Stimulated activated naive CD4-positive, alpha-beta T cell treated with Interleukin-2 at 50 U/mL for 16 hours (primary cell): ENCODE results near the gene IQGAP1.
"Not testable (repeated sequence)": the region's sequence is repeated elsewhere in the genome, so short reads cannot be mapped to it uniquely, and the experiment has no call there.

Source experiments
- DNase-seq: peaks from one replicate; lab custom pipeline; 2025; lab: John Stamatoyannopoulos, UW

The IQGAP1 gene

GRCh38 chr15:90376789-90377188 is 11.3 kb upstream of the IQGAP1 start:
- peak; percentile 46 for DNase-seq

- DNase-seq = no peak
Observed at GRCh38 chr15:90379263-90379662, 8.8 kb upstream of the IQGAP1 start.

- no peak for DNase-seq
Observed at GRCh38 chr15:90381515-90381914, 6.5 kb upstream of the IQGAP1 start.

- no peak for DNase-seq
Observed at GRCh38 chr15:90382320-90382719, 5.7 kb upstream of the IQGAP1 start.

GRCh38 chr15:90386221-90386620 is 1.8 kb upstream of the IQGAP1 start:
- DNase-seq = no peak

- peak; percentile 42 for DNase-seq
Observed at GRCh38 chr15:90388462-90389380, 679 bp downstream of the IQGAP1 start.

GRCh38 chr15:90389513-90389912 is 1.5 kb downstream of the IQGAP1 start:
- DNase-seq = no peak

- DNase-seq = no peak
Observed at GRCh38 chr15:90393040-90393439, 5.0 kb downstream of the IQGAP1 start.

- DNase-seq = no peak
Observed at GRCh38 chr15:90394074-90394473, 6.0 kb downstream of the IQGAP1 start.

- DNase-seq = no peak
Observed at GRCh38 chr15:90394748-90395442, 6.9 kb downstream of the IQGAP1 start.

- DNase-seq = no peak
Observed at GRCh38 chr15:90396321-90396720, 8.3 kb downstream of the IQGAP1 start.

GRCh38 chr15:90400005-90400758 is 12.1 kb downstream of the IQGAP1 start:
- no peak for DNase-seq

- peak; percentile 57 for DNase-seq
Observed at GRCh38 chr15:90400759-90401314, 12.8 kb downstream of the IQGAP1 start.

- no peak for DNase-seq
Observed at GRCh38 chr15:90401495-90401894, 13.5 kb downstream of the IQGAP1 start.

- DNase-seq = no peak
Observed at GRCh38 chr15:90402223-90402622, 14.2 kb downstream of the IQGAP1 start.

- DNase-seq = no peak
Observed at GRCh38 chr15:90402767-90403166, 14.7 kb downstream of the IQGAP1 start.

GRCh38 chr15:90405055-90405607 is 17.1 kb downstream of the IQGAP1 start:
- no peak for DNase-seq

- no peak for DNase-seq
Observed at GRCh38 chr15:90407336-90407735, 19.3 kb downstream of the IQGAP1 start.

- peak; percentile 16 for DNase-seq
Observed at GRCh38 chr15:90407871-90408317, 19.9 kb downstream of the IQGAP1 start.

GRCh38 chr15:90408657-90409056 is 20.6 kb downstream of the IQGAP1 start:
- DNase-seq = no peak

GRCh38 chr15:90409587-90409986 is 21.5 kb downstream of the IQGAP1 start:
- not testable (repeated sequence) for DNase-seq

- not testable (repeated sequence) for DNase-seq
Observed at GRCh38 chr15:90410316-90410715, 22.3 kb downstream of the IQGAP1 start.
